Liver (tissue), 9 donors: ENCODE data around the gene MUSK. TPM values are rescaled to one million over a fixed set of nuclear protein-coding genes. Genes with fewer than 3 reads are reported as not detected.

Experiments
- DNase-seq: peaks from one replicate; pipeline ENCODE4 v3.0.0-alpha.2; 2017; ENCODE audit warnings: low spot score
- H3K27ac ChIP-seq, 2 donors: one replicate each; pipeline ENCODE4 v1.7.0; 2013; ENCODE audit warnings: inconsistent platforms in 2 of 2, low read length in 2 of 2, control low read depth in 1 of 2, low read depth in 1 of 2, mild to moderate bottlenecking in 1 of 2
- H3K27me3 ChIP-seq, 4 donors: one replicate each; pipeline versions ENCODE4 v1.6.1 to v1.7.0; 2013; ENCODE audit warnings: low read length in 3 of 4, inconsistent platforms in 1 of 4, mild to moderate bottlenecking in 1 of 4, moderate library complexity in 1 of 4; ENCODE audit not compliant: control insufficient read depth in 4 of 4, insufficient read depth in 4 of 4
- H3K36me3 ChIP-seq, 4 donors: one replicate each; pipeline versions ENCODE4 v1.6.1 to v1.7.0; 2013; ENCODE audit warnings: low read length in 3 of 4, mild to moderate bottlenecking in 3 of 4, low read depth in 1 of 4, moderate library complexity in 1 of 4; ENCODE audit not compliant: control insufficient read depth in 4 of 4, insufficient read depth in 3 of 4
- H3K4me1 ChIP-seq, 4 donors: one replicate each; pipeline versions ENCODE4 v1.6.1 to v1.7.0; 2013; ENCODE audit warnings: low read length in 3 of 4, mild to moderate bottlenecking in 3 of 4, moderate library complexity in 1 of 4; ENCODE audit not compliant: control insufficient read depth in 4 of 4, insufficient read depth in 4 of 4
- H3K4me3 ChIP-seq, 3 donors: one replicate each; pipeline versions ENCODE4 v1.6.1 to v1.7.0; 2013; ENCODE audit warnings: low read length in 3 of 3, control low read depth in 1 of 3, low read depth in 1 of 3, mild to moderate bottlenecking in 1 of 3
- H3K9ac ChIP-seq, 2 donors: one replicate each; pipeline ENCODE4 v1.7.0; 2013; ENCODE audit warnings: low read length in 2 of 2, mild to moderate bottlenecking in 2 of 2, moderate library complexity in 2 of 2, control low read depth in 1 of 2, low read depth in 1 of 2
- H3K9me3 ChIP-seq, 4 donors: one replicate each; pipeline versions ENCODE4 v1.6.1 to v1.7.0; 2013; ENCODE audit warnings: low read length in 3 of 4; ENCODE audit not compliant: control insufficient read depth in 4 of 4
- ATF3 ChIP-seq: IDR thresholded peaks from 2 replicates; pipeline ENCODE4 v1.6.1; 2016; ENCODE audit warnings: antibody characterized with exemption
- CTCF ChIP-seq: fragments of 150-350 bp; IDR thresholded peaks from 2 replicates; pipeline ENCODE4 v1.5.1; 2017; ENCODE audit warnings: improper control_type of control experiment, low read depth, low read length; ENCODE audit not compliant: missing input control
- EGR1 ChIP-seq, 2 donors: IDR thresholded peaks; 2 replicates each; pipeline ENCODE4 v1.6.1; 2016 to 2018; ENCODE audit warnings: antibody characterized with exemption in 2 of 2, low read depth in 2 of 2
- FOXA1 ChIP-seq: IDR thresholded peaks from 2 replicates; pipeline ENCODE4 v1.6.1; 2016; ENCODE audit warnings: antibody characterized with exemption
- FOXA2 ChIP-seq: IDR thresholded peaks from 2 replicates; pipeline ENCODE4 v1.6.1; 2016; ENCODE audit warnings: antibody characterized with exemption
- GABPA ChIP-seq, 2 donors: IDR thresholded peaks in 1 of 2; conservative IDR thresholded peaks in 1 of 2; 2 replicates each; pipeline ENCODE4 v1.6.1; 2016; ENCODE audit warnings: antibody characterized with exemption in 2 of 2, mild to moderate bottlenecking in 1 of 2, moderate library complexity in 1 of 2
- HNF4G ChIP-seq: IDR thresholded peaks from 2 replicates; pipeline ENCODE4 v1.6.1; 2016; ENCODE audit warnings: antibody characterized with exemption
- JUND ChIP-seq, 2 donors: IDR thresholded peaks; 2 replicates each; pipeline ENCODE4 v1.6.1; 2016; ENCODE audit warnings: antibody characterized with exemption in 2 of 2
- MAX ChIP-seq: IDR thresholded peaks from 2 replicates; pipeline ENCODE4 v1.6.1; 2016; ENCODE audit warnings: antibody characterized with exemption
- NR2F2 ChIP-seq: IDR thresholded peaks from 2 replicates; pipeline ENCODE4 v1.6.1; 2016; ENCODE audit warnings: antibody characterized with exemption
- RAD21 ChIP-seq, 2 donors: IDR thresholded peaks; 2 replicates each; pipeline ENCODE4 v1.6.1; 2016; ENCODE audit warnings: antibody characterized with exemption in 2 of 2, mild to moderate bottlenecking in 2 of 2
- REST ChIP-seq: IDR thresholded peaks from 2 replicates; pipeline ENCODE4 v1.6.1; 2016; ENCODE audit warnings: antibody characterized with exemption, mild to moderate bottlenecking
- RXRA ChIP-seq, 2 donors: IDR thresholded peaks; 2 replicates each; pipeline ENCODE4 v1.6.1; 2017 to 2018; ENCODE audit warnings: antibody characterized with exemption in 2 of 2, mild to moderate bottlenecking in 1 of 2
- SP1 ChIP-seq: IDR thresholded peaks from 2 replicates; pipeline ENCODE4 v1.6.1; 2018; ENCODE audit warnings: antibody characterized with exemption, mild to moderate bottlenecking
- TAF1 ChIP-seq: conservative IDR thresholded peaks from 2 replicates; pipeline ENCODE4 v1.6.1; 2016; ENCODE audit warnings: antibody characterized with exemption, mild to moderate bottlenecking
- YY1 ChIP-seq: IDR thresholded peaks from 2 replicates; pipeline ENCODE4 v1.6.1; 2016; ENCODE audit warnings: antibody characterized with exemption, mild to moderate bottlenecking
- ZBTB33 ChIP-seq: IDR thresholded peaks from 2 replicates; pipeline ENCODE4 v1.6.1; 2016; ENCODE audit warnings: antibody characterized with exemption
- WGBS: extraction: QIAGEN DNeasy Blood & Tissue Kit; methylation state at CpG from one replicate; pipeline ENCODE4 v1.1.7; 2013; 5-methylcytosine and 5-hydroxymethylcytosine counted together
- polyA plus RNA-seq, 2 donors: library from polyadenylated mRNA; stranded (reverse) in 1 of 2; unstranded in 1 of 2; fragments of 200-250 nt in 1 of 2; fragments of >200 nt in 1 of 2; fragmentation: Nextera tagmentation in 1 of 2; extraction: Ambion mirVana in 1 of 2; gene quantifications; one replicate each; pipeline versions ENCODE4 v1.2.1 to v1.2.3, GENCODE V29; 2013 to 2015
- total RNA-seq, 2 donors: library from RNA; depleted of rRNA; stranded (reverse); fragments of >200 nt; gene quantifications; one replicate each; pipeline ENCODE4 v1.2.3, GENCODE V29; 2014
- donor health status: healthy.
- donor health status: healthy.
- donor health status: healthy.
- donor health status: healthy.
- donor health status: healthy.

MUSK gene
- total and polyA plus RNA-seq, 4 donors, result 0.05 to 0.17 (median 0.10) TPM; not detected in 1

GRCh38 chr9:110728058-110728457, 59.5 kb downstream of the MUSK start:
- 60% methylated on average over 1 of the region's 1 CpG for WGBS
- H3K27me3 ChIP-seq, result no peaks in the 10 kb centered on the region
- no peaks in the 10 kb centered on the region for H3K4me1 ChIP-seq
- no peak for TF ChIP-seq YY1
- no peak for TF ChIP-seq MAX
- TF ChIP-seq FOXA1, result no peak
- TF ChIP-seq RAD21 (IDR thresholded peaks at IDR 0.05), result no peak
- TF ChIP-seq ZBTB33, result no peak
- TF ChIP-seq JUND (IDR thresholded peaks at IDR 0.05), result no peak
- no peak for TF ChIP-seq RXRA (IDR thresholded peaks at IDR 0.05)
- no peak for TF ChIP-seq CTCF
- no peak for TF ChIP-seq NR2F2
- no peak for TF ChIP-seq SP1
- no peak for TF ChIP-seq EGR1 (IDR thresholded peaks at IDR 0.05; ENCODE audit: low read depth in 2 of 2)
- TF ChIP-seq FOXA2, result no peak
- TF ChIP-seq HNF4G, result no peak
- no peak for TF ChIP-seq TAF1
- no peak overlapping the region for H3K9ac ChIP-seq
- peaks cover 0 to 4% (median 0%) of the 10 kb centered on the region in 4 donors for H3K9me3 ChIP-seq
- H3K36me3 ChIP-seq, result no peaks in the 10 kb centered on the region
- no peak overlapping the region for H3K4me3 ChIP-seq
- DNase-seq, result no peak
- no peak overlapping the region for H3K27ac ChIP-seq

- Histone ChIP-seq H3K9me3 (peaks cover 0 to 4% (median 0%) of the 10 kb centered on the region in 4 donors), H3K9ac (no peak overlapping the region), H3K27ac (no peak overlapping the region), H3K36me3 (no peaks in the 10 kb centered on the region), H3K4me3 (no peak overlapping the region), H3K4me1 (no peaks in the 10 kb centered on the region), H3K27me3 (no peaks in the 10 kb centered on the region)
- no peak for TF ChIP-seq YY1
- TF ChIP-seq NR2F2, result no peak
- no peak for TF ChIP-seq JUND (IDR thresholded peaks at IDR 0.05)
- no peak for TF ChIP-seq SP1
- no peak for TF ChIP-seq RAD21 (IDR thresholded peaks at IDR 0.05)
- TF ChIP-seq ZBTB33, result no peak
- TF ChIP-seq REST, result no peak
- no peak for TF ChIP-seq EGR1 (IDR thresholded peaks at IDR 0.05; ENCODE audit: low read depth in 2 of 2)
- TF ChIP-seq RXRA (IDR thresholded peaks at IDR 0.05), result no peak
- TF ChIP-seq FOXA1, result no peak
- TF ChIP-seq ATF3, result no peak
- TF ChIP-seq MAX, result no peak
- TF ChIP-seq FOXA2, result no peak
- TF ChIP-seq HNF4G, result no peak
- TF ChIP-seq CTCF, result no peak
- no peak for TF ChIP-seq GABPA (IDR thresholded peaks at IDR 0.05 in 1 of 2, conservative IDR thresholded peaks at IDR 0.05 in 1 of 2)
- no peak for DNase-seq
Observed at GRCh38 chr9:110729641-110730040, 61.0 kb downstream of the MUSK start.
